Lower lobe of right lung (tissue), 2 donors: Measurements from ENCODE around the gene CNIH3. TPM values are rescaled to one million over a fixed set of nuclear protein-coding genes. Genes with fewer than 3 reads are reported as not detected.

Experiments used
- ATAC-seq, 2 donors: fragments of 200-7000 bp; cut with Tn5 transposase; one replicate each; pipeline ENCODE4 v1.9.1; 2020 to 2022; ENCODE audit warnings: mild to moderate bottlenecking in 2 of 2, moderate library complexity in 2 of 2
- DNase-seq: peaks from one replicate; pipeline ENCODE4 v3.0.0-alpha.2; 2020
- H3K27ac ChIP-seq: fragments of 200-600 bp; one replicate; pipeline ENCODE4 v1.8.0; 2022
- H3K27me3 ChIP-seq: fragments of 200-600 bp; one replicate; pipeline ENCODE4 v1.8.0; 2022; ENCODE audit warnings: low read depth
- H3K36me3 ChIP-seq: fragments of 200-600 bp; one replicate; pipeline ENCODE4 v1.8.0; 2022; ENCODE audit warnings: mild to moderate bottlenecking
- H3K4me1 ChIP-seq: fragments of 200-600 bp; one replicate; pipeline ENCODE4 v1.8.0; 2022
- H3K4me3 ChIP-seq: fragments of 200-600 bp; one replicate; pipeline ENCODE4 v1.8.0; 2022; ENCODE audit warnings: mild to moderate bottlenecking
- H3K9me3 ChIP-seq: fragments of 200-600 bp; one replicate; pipeline ENCODE4 v1.8.0; 2022
- intact Hi-C: fragments of 100-400 bp; cut with DNase I; formaldehyde crosslinking; loops from one replicate; pipeline ENCODE4 v1.11.0; 2022
- total RNA-seq: library from RNA; stranded (reverse); fragmentation: NEBNext Ultra II Directional; extraction: Animal tissue kit (Norgen Biotek cat#: 25700); gene quantifications from one replicate; pipeline ENCODE4 v1.2.1, GENCODE V29; 2021
- TF ChIP-seq, protein P1 (sequence below): fragments of 200-600 bp; IDR thresholded peaks from one replicate; pipeline ENCODE4 v1.8.0; 2022; ENCODE audit warnings: antibody characterized with exemption, mild to moderate bottlenecking
- donor health status: DM: no; HTN: yes; CAD: no; lungs with severe emphysema.

CNIH3 gene
- total RNA-seq, 1 donor from 2014 or later, result 2.1 TPM

DNA sequence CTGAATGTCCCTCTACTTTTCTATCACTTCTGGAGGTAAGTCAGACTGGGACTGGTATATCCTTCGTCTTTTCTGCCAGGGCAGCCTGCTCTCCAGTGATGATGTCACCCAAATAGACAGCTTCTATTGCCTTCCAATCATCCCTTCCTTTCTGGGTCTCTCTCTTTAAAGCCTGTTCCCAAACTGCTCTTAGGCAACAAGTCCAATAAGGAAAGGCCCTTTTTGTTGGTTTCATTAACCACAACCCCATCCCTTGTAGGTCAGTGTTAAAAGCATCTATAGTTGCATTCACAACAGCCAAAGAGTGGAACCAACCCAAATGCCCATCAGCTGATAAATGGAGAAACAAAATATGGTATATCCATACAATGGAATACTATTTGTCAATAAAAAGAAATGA lies 114.4 kb downstream of the CNIH3 start:
- intact Hi-C loops, result no loop called here
- no peaks in the 10 kb centered on the region for H3K9me3 ChIP-seq

DNA sequence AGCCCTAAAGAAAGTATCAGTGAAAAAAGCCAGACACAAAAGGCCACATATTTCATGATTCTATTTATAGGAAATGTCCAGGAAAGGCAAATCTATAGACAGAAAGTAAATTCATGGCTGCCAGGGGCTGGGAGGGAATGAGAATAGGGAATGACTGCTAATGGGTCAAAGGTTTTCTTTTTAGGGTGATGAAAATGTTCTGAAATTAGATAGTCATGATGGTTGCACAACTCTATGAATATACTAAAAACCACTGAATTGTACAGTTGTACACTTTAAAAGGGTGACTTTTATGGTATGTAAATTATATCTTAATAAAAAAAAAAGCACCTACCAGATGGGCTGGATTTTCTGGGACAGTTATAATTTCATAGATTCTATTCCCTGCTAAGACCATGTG lies 114.8 kb downstream of the CNIH3 start:
- no peaks in the 10 kb centered on the region for H3K9me3 ChIP-seq
- TF ChIP-seq, protein P1, sequence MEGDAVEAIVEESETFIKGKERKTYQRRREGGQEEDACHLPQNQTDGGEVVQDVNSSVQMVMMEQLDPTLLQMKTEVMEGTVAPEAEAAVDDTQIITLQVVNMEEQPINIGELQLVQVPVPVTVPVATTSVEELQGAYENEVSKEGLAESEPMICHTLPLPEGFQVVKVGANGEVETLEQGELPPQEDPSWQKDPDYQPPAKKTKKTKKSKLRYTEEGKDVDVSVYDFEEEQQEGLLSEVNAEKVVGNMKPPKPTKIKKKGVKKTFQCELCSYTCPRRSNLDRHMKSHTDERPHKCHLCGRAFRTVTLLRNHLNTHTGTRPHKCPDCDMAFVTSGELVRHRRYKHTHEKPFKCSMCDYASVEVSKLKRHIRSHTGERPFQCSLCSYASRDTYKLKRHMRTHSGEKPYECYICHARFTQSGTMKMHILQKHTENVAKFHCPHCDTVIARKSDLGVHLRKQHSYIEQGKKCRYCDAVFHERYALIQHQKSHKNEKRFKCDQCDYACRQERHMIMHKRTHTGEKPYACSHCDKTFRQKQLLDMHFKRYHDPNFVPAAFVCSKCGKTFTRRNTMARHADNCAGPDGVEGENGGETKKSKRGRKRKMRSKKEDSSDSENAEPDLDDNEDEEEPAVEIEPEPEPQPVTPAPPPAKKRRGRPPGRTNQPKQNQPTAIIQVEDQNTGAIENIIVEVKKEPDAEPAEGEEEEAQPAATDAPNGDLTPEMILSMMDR, result no peak
- H3K4me3 ChIP-seq, result no peak overlapping the region
- no peaks in the 10 kb centered on the region for H3K36me3 ChIP-seq
- ATAC-seq, result no peak
- H3K27ac ChIP-seq, result no peak overlapping the region
- DNase-seq, result no peak
- intact Hi-C loops, result no loop called here
- H3K27me3 ChIP-seq, result no peaks in the 10 kb centered on the region
- peaks cover 15% of the 10 kb centered on the region for H3K4me1 ChIP-seq

More for the DNA sequence above, 114.4 kb downstream of the CNIH3 start:
- DNase-seq (no peak), ATAC-seq (no peak)
- TF ChIP-seq, protein P1, result no peak
- no peak overlapping the region for H3K4me3 ChIP-seq
- no peaks in the 10 kb centered on the region for H3K27me3 ChIP-seq
- no peak overlapping the region for H3K27ac ChIP-seq
- peaks cover 15% of the 10 kb centered on the region for H3K4me1 ChIP-seq
- H3K36me3 ChIP-seq, result no peaks in the 10 kb centered on the region

DNA sequence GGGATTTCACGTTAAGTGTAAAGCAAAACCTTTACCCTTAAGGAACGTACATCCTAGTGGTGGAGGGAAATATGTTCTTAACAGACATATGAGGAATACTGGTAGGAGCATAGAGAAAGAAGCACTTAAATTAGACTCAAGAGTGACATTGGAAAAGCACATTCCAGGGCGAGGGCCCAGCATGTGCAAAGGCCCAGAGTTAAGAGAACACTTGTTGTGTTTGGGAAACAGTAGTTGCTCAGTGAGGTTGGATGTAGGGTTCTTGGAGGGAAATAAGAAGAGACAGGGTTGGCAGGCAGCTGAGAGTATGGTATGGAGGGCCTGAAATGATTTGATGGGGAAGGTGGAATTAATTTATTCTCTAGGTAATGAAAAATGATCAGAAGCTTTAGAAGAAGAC lies 115.5 kb downstream of the CNIH3 start:
- peaks cover 15% of the 10 kb centered on the region for H3K4me1 ChIP-seq
- no peaks in the 10 kb centered on the region for H3K36me3 ChIP-seq
- ATAC-seq (no peak), DNase-seq (no peak)
- no peak overlapping the region for H3K27ac ChIP-seq
- TF ChIP-seq, protein P1, result no peak
- H3K9me3 ChIP-seq, result no peaks in the 10 kb centered on the region
- no peaks in the 10 kb centered on the region for H3K27me3 ChIP-seq
- intact Hi-C loops, result no loop called here
- H3K4me3 ChIP-seq, result no peak overlapping the region

- intact Hi-C loops, result no loop called here
- no peak overlapping the region for H3K4me3 ChIP-seq
- no peaks in the 10 kb centered on the region for H3K9me3 ChIP-seq
- H3K36me3 ChIP-seq, result no peaks in the 10 kb centered on the region
- DNase-seq (no peak), ATAC-seq (no peak)
- no peak overlapping the region for H3K27ac ChIP-seq
- TF ChIP-seq, protein P1, result no peak
- H3K27me3 ChIP-seq, result no peaks in the 10 kb centered on the region
- peaks cover 22% of the 10 kb centered on the region for H3K4me1 ChIP-seq
Observed at GRCh38 chr1:224732377-224733026, 116.4 kb downstream of the CNIH3 start.

DNA sequence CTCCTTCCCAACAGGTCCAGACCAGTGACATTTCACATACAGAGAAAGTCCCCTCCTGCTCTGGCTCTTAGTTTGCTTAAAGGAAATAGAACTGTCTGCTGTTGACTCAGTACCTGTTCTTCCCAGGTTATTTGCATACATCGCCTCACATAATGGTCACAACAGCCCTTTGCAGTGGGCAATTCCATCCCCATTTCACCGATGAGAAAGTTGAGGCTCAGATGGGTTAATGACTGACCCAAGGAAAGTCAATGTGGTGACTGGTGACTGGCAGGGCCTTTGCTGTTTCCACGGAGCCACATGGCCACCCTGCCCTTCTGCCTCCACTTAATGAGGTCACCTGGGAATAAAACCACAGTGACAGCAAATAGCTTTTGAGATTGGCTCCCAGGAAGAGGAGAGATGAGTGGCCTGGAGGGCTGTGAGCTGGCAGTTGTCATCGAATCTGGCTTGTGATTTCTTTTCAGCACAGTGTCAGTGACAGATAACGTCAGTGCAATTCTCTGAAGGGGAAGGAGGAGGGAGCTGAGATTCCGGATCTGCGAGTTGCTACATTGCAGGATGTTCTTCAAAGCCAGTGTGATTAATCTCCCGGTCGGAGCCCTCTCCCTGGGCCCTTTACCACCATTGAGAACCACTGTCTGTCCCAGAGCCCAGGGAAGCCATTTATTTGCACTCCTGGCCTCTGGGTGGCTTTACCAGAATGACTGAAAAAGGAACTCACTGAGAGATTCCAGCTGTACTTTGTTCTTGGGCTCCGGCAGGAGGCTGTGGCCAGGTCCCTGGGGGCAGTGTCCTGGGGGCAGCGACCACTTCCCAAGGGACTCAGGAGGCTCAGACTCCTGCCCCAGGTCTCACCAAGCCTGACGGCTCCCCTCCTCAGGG lies 117.2 kb downstream of the CNIH3 start:
- DNase-seq, result no peak
- peak; percentile 45 to 61 for ATAC-seq

More for the DNA sequence above, 117.2 kb downstream of the CNIH3 start:
- peaks cover 28% of the 10 kb centered on the region for H3K4me1 ChIP-seq
- no peak overlapping the region for H3K27ac ChIP-seq
- H3K4me3 ChIP-seq, result no peak overlapping the region
- no peaks in the 10 kb centered on the region for H3K27me3 ChIP-seq
- intact Hi-C loops, result no loop called here
- TF ChIP-seq, protein P1, result no peak
- no peaks in the 10 kb centered on the region for H3K36me3 ChIP-seq
- H3K9me3 ChIP-seq, result no peaks in the 10 kb centered on the region
